BE2C (cell line): Measurements from ENCODE around the gene TNS4.

Experiments used
- DNase-seq: peaks from one replicate; pipeline ENCODE4 v3.0.0-alpha.2; 2020
- H3K27me3 ChIP-seq: fragments of 250-450 bp; sonication (Bioruptor Pico); 2 replicates; pipeline ENCODE4 v1.5.1; 2020; ENCODE audit warnings: mild to moderate bottlenecking
- H3K36me3 ChIP-seq: fragments of 250-450 bp; sonication (Bioruptor Pico); 2 replicates; pipeline ENCODE4 v1.5.1; 2020; ENCODE audit warnings: mild to moderate bottlenecking
- H3K4me1 ChIP-seq: fragments of 250-450 bp; sonication (Bioruptor Pico); 2 replicates; pipeline ENCODE4 v1.5.1; 2020
- H3K4me3 ChIP-seq: 2 replicates; pipeline ENCODE4 v1.5.1; 2011; ENCODE audit warnings: low read depth, low read length
- H3K9me3 ChIP-seq: fragments of 250-450 bp; sonication (Bioruptor Pico); 2 replicates; pipeline ENCODE4 v1.5.1; 2020
- CTCF ChIP-seq: IDR thresholded peaks from 2 replicates; pipeline ENCODE4 v1.5.1; 2012; ENCODE audit warnings: mild to moderate bottlenecking, low read depth, low read length

The TNS4 gene

GRCh38 chr17:40525294-40525693, 23.9 kb upstream of the TNS4 start:
- no peaks in the 10 kb centered on the region for H3K36me3 ChIP-seq
- DNase-seq: no peak
- no peaks in the 10 kb centered on the region for H3K27me3 ChIP-seq
- TF ChIP-seq CTCF: no peak
- H3K4me3 ChIP-seq: no peak overlapping the region
- H3K9me3 ChIP-seq: no peaks in the 10 kb centered on the region
- no peaks in the 10 kb centered on the region for H3K4me1 ChIP-seq

GRCh38 chr17:40524243-40524965, 23.0 kb upstream of the TNS4 start:
- Histone ChIP-seq H3K4me3 (no peak overlapping the region), H3K27me3 (no peaks in the 10 kb centered on the region), H3K36me3 (no peaks in the 10 kb centered on the region), H3K9me3 (no peaks in the 10 kb centered on the region), H3K4me1 (no peaks in the 10 kb centered on the region)
- TF ChIP-seq CTCF: no peak
- DNase-seq: no peak

GRCh38 chr17:40522961-40523310, 21.5 kb upstream of the TNS4 start:
- TF ChIP-seq CTCF: no peak
- no peaks in the 10 kb centered on the region for H3K36me3 ChIP-seq
- H3K27me3 ChIP-seq: no peaks in the 10 kb centered on the region
- H3K4me1 ChIP-seq: no peaks in the 10 kb centered on the region
- no peak for DNase-seq
- H3K4me3 ChIP-seq: no peak overlapping the region
- H3K9me3 ChIP-seq: no peaks in the 10 kb centered on the region

- DNase-seq: no peak
- Histone ChIP-seq H3K4me3 (no peak overlapping the region), H3K27me3 (no peaks in the 10 kb centered on the region), H3K4me1 (no peaks in the 10 kb centered on the region), H3K9me3 (no peaks in the 10 kb centered on the region), H3K36me3 (no peaks in the 10 kb centered on the region)
- no peak for TF ChIP-seq CTCF
Observed at GRCh38 chr17:40522250-40522960, 21.0 kb upstream of the TNS4 start.

- Histone ChIP-seq H3K4me1 (no peaks in the 10 kb centered on the region), H3K4me3 (no peak overlapping the region)
Observed at GRCh38 chr17:40520991-40521453, 19.6 kb upstream of the TNS4 start.

More at GRCh38 chr17:40520991-40521453, 19.6 kb upstream of the TNS4 start:
- H3K9me3 ChIP-seq: no peaks in the 10 kb centered on the region
- no peaks in the 10 kb centered on the region for H3K27me3 ChIP-seq
- H3K36me3 ChIP-seq: no peaks in the 10 kb centered on the region
- DNase-seq: no peak
- no peak for TF ChIP-seq CTCF
